ENCODE measurements around the gene KLHL4. TPM values are rescaled to one million over a fixed set of nuclear protein-coding genes. Genes with fewer than 3 reads are reported as not detected.

The KLHL4 gene
- total RNA-seq, 4 donors from 2014 or later: 0.16 to 2.0 (median 0.88) TPM

- Histone ChIP-seq H3K27me3 (no peaks in the 10 kb centered on the region), H3K9me3 (no peaks in the 10 kb centered on the region), H3K36me3 (no peaks in the 10 kb centered on the region), H3K27ac (no peak overlapping the region), H3K4me3 (no peak overlapping the region), H3K4me1 (no peaks in the 10 kb centered on the region)
- in situ Hi-C loops (cut with MboI; ENCODE audit: low pct_ligation_motif_present in 1 of 4, low pct_unique_long_range_greater_than_20kb in 1 of 4, low sequenced_read_pairs in 3 of 4) (no loop called here), intact Hi-C loops (cut with DNase I; ENCODE audit: low total_unique reads) (no loop called here)
- WGBS, 2 donors (ENCODE audit: low coverage in 1 of 2): 79% methylated on average over 2 of the region's 2 CpGs; no CpG with 5 or more reads in 1 of the 2 donors
- TF ChIP-seq EP300 (IDR thresholded peaks at IDR 0.05; ENCODE audit: low read depth) (no peak), POLR2AphosphoS5 (IDR thresholded peaks at IDR 0.05) (no peak), POLR2A (IDR thresholded peaks at IDR 0.05) (no peak), CTCF (IDR thresholded peaks at IDR 0.05) (no peak)
- no peak for DNase-seq
These were observed 8.2 kb downstream of the KLHL4 start for GRCh38 chrX:87525771-87526229.

DNA sequence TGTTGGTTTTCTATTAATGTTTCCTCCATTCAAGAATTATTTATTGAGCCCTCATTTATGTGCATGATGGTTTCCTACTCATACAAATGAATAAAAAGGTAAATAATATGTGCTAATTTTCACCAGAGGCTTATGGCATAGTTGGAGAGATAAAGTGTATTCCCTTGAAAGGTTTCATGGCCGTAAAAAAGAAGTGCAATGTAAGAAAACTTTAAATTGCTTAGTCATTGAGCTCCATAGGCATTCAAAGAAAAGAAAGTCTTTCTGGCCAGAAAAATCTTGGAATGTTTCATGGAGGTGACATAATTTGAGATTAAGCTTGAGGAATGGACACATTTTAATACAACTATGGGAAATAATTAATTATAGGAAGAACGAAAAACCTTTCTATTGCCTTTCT is 8.7 kb downstream of the KLHL4 start:
- in situ Hi-C loops (cut with MboI; ENCODE audit: low pct_ligation_motif_present in 1 of 4, low pct_unique_long_range_greater_than_20kb in 1 of 4, low sequenced_read_pairs in 3 of 4) (no loop called here), intact Hi-C loops (cut with DNase I; ENCODE audit: low total_unique reads) (no loop called here)
- Histone ChIP-seq H3K27me3 (no peaks in the 10 kb centered on the region), H3K4me3 (no peak overlapping the region), H3K36me3 (no peaks in the 10 kb centered on the region), H3K9me3 (no peaks in the 10 kb centered on the region), H3K4me1 (no peaks in the 10 kb centered on the region), H3K27ac (no peak overlapping the region)
- no peak for DNase-seq
- 79% methylated on average over 2 of the region's 2 CpGs; no CpG with 5 or more reads in 1 of the 2 donors for WGBS, 2 donors (ENCODE audit: low coverage in 1 of 2)
- TF ChIP-seq CTCF (IDR thresholded peaks at IDR 0.05) (no peak), POLR2AphosphoS5 (IDR thresholded peaks at IDR 0.05) (no peak), EP300 (IDR thresholded peaks at IDR 0.05; ENCODE audit: low read depth) (no peak), POLR2A (IDR thresholded peaks at IDR 0.05) (no peak)

- intact Hi-C loops (cut with DNase I; ENCODE audit: low total_unique reads) (no loop called here), in situ Hi-C loops (cut with MboI; ENCODE audit: low pct_ligation_motif_present in 1 of 4, low pct_unique_long_range_greater_than_20kb in 1 of 4, low sequenced_read_pairs in 3 of 4) (no loop called here)
- TF ChIP-seq POLR2A (IDR thresholded peaks at IDR 0.05): no peak
- TF ChIP-seq POLR2AphosphoS5 (IDR thresholded peaks at IDR 0.05): no peak
- no peak for TF ChIP-seq EP300 (IDR thresholded peaks at IDR 0.05; ENCODE audit: low read depth)
- no peak for TF ChIP-seq CTCF (IDR thresholded peaks at IDR 0.05)
- H3K27ac ChIP-seq: no peak overlapping the region
- DNase-seq: no peak
- no peaks in the 10 kb centered on the region for H3K4me1 ChIP-seq
- H3K4me3 ChIP-seq: no peak overlapping the region
- 50 to 84% methylated on average over 1 to 10 of the region's 10 CpGs for WGBS, 2 donors (ENCODE audit: low coverage in 1 of 2)
- H3K36me3 ChIP-seq: no peaks in the 10 kb centered on the region
- H3K9me3 ChIP-seq: no peaks in the 10 kb centered on the region
- H3K27me3 ChIP-seq: no peaks in the 10 kb centered on the region
These were observed 10.9 kb downstream of the KLHL4 start for GRCh38 chrX:87528487-87528886.

DNA sequence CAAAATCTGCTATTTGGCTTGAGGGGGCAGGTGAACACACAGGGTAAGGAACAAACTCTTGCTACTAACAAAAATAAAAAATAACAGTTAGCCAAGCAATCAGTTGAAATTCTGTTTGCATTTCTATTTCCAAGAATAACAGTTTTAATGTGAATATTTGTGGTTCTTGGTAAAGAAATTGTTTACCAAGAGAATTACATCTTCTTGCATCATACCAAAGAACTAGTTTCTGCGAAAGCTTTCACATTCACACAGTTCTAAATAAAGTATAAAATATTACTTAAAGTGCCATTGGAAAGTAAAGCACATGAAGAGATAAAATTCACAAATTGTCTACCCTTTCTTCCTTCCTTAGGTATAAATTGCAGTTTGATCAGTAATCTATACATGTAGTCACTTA is 54.4 kb downstream of the KLHL4 start:
- no peaks in the 10 kb centered on the region for H3K36me3 ChIP-seq
- H3K9me3 ChIP-seq: no peaks in the 10 kb centered on the region
- H3K27me3 ChIP-seq: no peaks in the 10 kb centered on the region
- H3K4me1 ChIP-seq: no peaks in the 10 kb centered on the region
- no peak for DNase-seq
- intact Hi-C loops (cut with DNase I; ENCODE audit: low total_unique reads) (no loop called here), in situ Hi-C loops (cut with MboI; ENCODE audit: low pct_ligation_motif_present in 1 of 4, low pct_unique_long_range_greater_than_20kb in 1 of 4, low sequenced_read_pairs in 3 of 4) (no loop called here)
- H3K27ac ChIP-seq: no peak overlapping the region
- TF ChIP-seq CTCF (IDR thresholded peaks at IDR 0.05): no peak
- TF ChIP-seq POLR2AphosphoS5 (IDR thresholded peaks at IDR 0.05): no peak
- TF ChIP-seq POLR2A (IDR thresholded peaks at IDR 0.05): no peak
- no peak for TF ChIP-seq EP300 (IDR thresholded peaks at IDR 0.05; ENCODE audit: low read depth)
- no peak overlapping the region for H3K4me3 ChIP-seq
- WGBS, 2 donors (ENCODE audit: low coverage in 1 of 2): 76 to 77% methylated on average over 1 of the region's 1 CpG
